Measurements from ENCODE around the gene ST14. TPM values are rescaled to one million over a fixed set of nuclear protein-coding genes. Genes with fewer than 3 reads are reported as not detected.
A peak's percentile ranks its signal among the peaks of the same experiment; 100 is the strongest.
"Not testable (repeated sequence)": the region's sequence is repeated elsewhere in the genome, so short reads cannot be mapped to it uniquely, and the experiment has no call there.

ST14 gene
- total RNA-seq, 1 donor, result under 0.01 TPM

DNA sequence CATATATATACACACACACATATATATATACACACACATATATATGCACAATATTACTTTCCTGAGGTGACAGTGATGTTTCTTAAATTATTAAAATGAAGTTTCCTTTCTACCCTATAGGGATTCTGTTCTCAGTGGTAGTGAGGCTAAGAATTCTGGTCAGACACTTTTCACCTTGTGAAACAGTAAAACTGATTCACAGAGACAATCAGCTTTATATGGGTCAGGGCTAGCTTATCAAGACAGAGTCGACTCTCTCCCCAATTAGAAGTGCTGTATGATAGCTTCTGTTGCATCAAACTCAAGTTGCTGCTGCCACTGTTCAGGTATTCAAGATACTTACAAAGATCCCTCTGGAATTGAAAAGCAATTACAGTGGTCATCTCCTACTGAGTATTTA is 86.7 kb downstream of the ST14 start:
- TF ChIP-seq CTCF (IDR thresholded peaks at IDR 0.05; ENCODE audit: insufficient read depth, low read depth, low read length), result no peak

GRCh38 chr11:130246738-130247137 is 87.2 kb downstream of the ST14 start:
- TF ChIP-seq CTCF (IDR thresholded peaks at IDR 0.05; ENCODE audit: insufficient read depth, low read depth, low read length), result no peak
- peak; percentile 14 for DNase-seq (ENCODE audit: low read depth)
- H3K4me3 ChIP-seq (ENCODE audit: low read depth, low read length), result no peak overlapping the region

More for the DNA sequence above, 86.7 kb downstream of the ST14 start:
- no peak for DNase-seq (ENCODE audit: low read depth)
- no peak overlapping the region for H3K4me3 ChIP-seq (ENCODE audit: low read depth, low read length)

DNA sequence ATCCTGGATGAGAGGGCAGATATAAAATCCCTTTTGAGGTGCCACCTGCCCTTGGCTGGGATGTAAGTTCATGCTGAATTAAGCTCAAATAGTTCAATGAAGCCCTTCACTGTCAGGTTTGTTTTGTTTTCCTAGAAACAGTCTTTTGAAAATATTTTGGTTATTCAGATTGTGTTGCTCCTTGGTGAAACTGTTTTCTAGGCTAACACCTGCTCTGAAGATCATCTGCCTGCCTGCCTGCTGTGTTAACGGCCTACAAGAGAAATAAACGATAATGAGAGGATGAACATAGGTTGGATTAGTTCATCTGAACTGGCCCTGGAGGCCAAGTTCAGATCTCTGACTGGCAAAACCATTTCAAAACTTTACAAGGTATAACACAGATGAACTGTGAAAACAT is 87.7 kb downstream of the ST14 start:
- no peak overlapping the region for H3K4me3 ChIP-seq (ENCODE audit: low read depth, low read length)
- no peak for TF ChIP-seq CTCF (IDR thresholded peaks at IDR 0.05; ENCODE audit: insufficient read depth, low read depth, low read length)
- DNase-seq (ENCODE audit: low read depth), result no peak

DNA sequence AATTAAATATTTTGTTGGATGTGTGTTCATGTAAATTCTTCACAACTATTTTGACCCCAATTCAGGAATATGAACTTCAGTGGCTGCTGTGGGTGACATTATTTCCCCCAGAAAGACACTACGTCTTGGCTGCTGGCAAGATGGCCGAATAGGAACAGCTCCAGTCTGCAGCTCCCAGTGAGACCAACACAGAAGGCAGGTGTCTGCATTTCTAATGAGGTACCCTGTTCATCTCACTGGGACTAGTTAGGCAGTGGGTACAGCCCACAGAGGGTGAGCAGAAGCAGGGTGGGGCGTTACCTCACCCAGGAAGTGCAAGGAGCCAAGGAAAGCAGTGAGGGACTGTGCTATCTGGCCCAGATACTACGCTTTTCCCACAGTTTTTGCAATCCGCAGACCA is 89.8 kb downstream of the ST14 start:
- DNase-seq (ENCODE audit: low read depth), result no peak
- TF ChIP-seq CTCF (IDR thresholded peaks at IDR 0.05; ENCODE audit: insufficient read depth, low read depth, low read length), result no peak
- H3K4me3 ChIP-seq (ENCODE audit: low read depth, low read length), result no peak overlapping the region

- not testable (repeated sequence) for DNase-seq (ENCODE audit: low read depth); H3K4me3 ChIP-seq (ENCODE audit: low read depth, low read length)
Observed at GRCh38 chr11:130249929-130250328, 90.3 kb downstream of the ST14 start.

- H3K4me3 ChIP-seq (ENCODE audit: low read depth, low read length); DNase-seq (ENCODE audit: low read depth): not testable (repeated sequence)
Observed at GRCh38 chr11:130251763-130252162, 92.2 kb downstream of the ST14 start.

Small RNA genes within 50 kb of the gene (small RNA-seq; reads per million reads assigned to genes)
- not detected for gene RF00015

Other genes with a start within 250 kb of the ST14 start
- gene PRDM10, start 156.9 kb upstream of the ST14 start, total RNA-seq, result 6.1 and 8.6 TPM in 2 replicates
- 180 and 278 TPM in 2 replicates for gene APLP2, start 89.9 kb upstream of the ST14 start, total RNA-seq
- gene ZBTB44, start 155.1 kb downstream of the ST14 start, total RNA-seq, result 27.7 and 41.5 TPM in 2 replicates

Measured in fibroblast of villous mesenchyme (primary cell).